GM21360 (cell line): Measurements from ENCODE around the gene GPR149.
A peak's percentile ranks its signal among the peaks of the same experiment; 100 is the strongest.

ENCODE experiments used
- ATAC-seq: cut with Tn5 transposase; IDR thresholded peaks from one replicate; pipeline ENCODE4 v1.9.1; 2021; ENCODE audit warnings: mild to moderate bottlenecking, moderate library complexity; ENCODE audit not compliant: unreplicated experiment

Gene GPR149

GRCh38 chr3:154349223-154349622 is 80.8 kb downstream of the GPR149 start:
- ATAC-seq = no peak

- ATAC-seq = no peak
These were observed 84.4 kb downstream of the GPR149 start for GRCh38 chr3:154345422-154346122.

DNA sequence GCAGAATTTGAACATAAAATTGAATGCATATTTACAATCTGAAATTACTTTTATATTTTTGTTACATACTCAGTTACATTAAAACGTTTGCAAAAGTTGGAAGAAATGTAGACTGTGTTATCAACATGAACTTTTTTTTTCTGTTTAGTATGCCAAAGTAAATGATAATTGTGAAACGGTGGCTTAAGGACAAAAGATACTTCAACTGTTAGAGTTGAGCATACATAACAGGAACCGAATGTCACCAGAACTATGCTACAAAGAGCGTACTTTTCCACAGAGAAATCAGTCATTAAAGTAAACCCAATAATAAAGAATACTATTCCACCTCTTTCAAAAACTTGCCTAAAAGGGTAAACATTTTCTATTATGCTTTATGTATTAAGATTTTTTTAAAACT is 91.4 kb downstream of the GPR149 start:
- no peak for ATAC-seq

- no peak for ATAC-seq
These were observed 92.0 kb downstream of the GPR149 start for GRCh38 chr3:154338008-154338407.

GRCh38 chr3:154334973-154335420 is 95.0 kb downstream of the GPR149 start:
- no peak for ATAC-seq

DNA sequence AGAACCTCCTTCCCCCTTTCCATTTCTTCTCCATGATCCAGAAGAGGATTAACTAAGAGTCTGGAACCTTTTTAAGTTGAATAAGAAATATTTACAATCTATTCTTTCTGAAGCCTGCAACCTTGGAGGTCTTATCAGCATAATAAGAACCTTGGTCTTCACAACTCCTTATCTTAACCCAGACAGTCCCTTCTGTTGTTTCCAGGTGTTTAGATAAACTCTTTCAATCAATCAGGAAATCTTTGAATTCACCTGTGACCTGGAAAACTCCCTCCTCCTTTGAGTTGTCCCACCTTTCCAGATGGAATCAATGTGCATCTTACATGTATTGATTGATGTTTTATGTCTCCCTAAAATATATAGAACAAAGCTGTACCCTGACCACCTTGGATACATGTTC is 102.1 kb downstream of the GPR149 start:
- no peak for ATAC-seq

DNA sequence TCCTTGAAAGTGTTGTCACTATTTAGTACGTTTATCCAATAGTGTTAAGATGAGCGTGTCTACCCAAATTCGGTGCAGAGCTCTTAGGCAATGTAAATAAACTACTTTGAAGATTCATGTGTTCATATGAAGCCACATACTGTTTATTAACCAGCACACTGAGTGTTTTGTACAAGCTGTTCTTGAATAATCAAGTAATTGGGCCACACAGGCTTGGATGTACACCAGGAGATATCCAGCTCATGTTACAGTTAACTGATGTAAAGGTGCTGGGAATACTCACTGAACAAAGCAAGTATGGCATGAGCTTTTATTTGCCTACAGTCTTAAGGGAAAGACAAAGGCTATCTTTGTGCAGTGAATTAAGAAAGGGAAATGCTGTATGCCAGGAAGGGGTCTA is 105.1 kb downstream of the GPR149 start:
- ATAC-seq = no peak

DNA sequence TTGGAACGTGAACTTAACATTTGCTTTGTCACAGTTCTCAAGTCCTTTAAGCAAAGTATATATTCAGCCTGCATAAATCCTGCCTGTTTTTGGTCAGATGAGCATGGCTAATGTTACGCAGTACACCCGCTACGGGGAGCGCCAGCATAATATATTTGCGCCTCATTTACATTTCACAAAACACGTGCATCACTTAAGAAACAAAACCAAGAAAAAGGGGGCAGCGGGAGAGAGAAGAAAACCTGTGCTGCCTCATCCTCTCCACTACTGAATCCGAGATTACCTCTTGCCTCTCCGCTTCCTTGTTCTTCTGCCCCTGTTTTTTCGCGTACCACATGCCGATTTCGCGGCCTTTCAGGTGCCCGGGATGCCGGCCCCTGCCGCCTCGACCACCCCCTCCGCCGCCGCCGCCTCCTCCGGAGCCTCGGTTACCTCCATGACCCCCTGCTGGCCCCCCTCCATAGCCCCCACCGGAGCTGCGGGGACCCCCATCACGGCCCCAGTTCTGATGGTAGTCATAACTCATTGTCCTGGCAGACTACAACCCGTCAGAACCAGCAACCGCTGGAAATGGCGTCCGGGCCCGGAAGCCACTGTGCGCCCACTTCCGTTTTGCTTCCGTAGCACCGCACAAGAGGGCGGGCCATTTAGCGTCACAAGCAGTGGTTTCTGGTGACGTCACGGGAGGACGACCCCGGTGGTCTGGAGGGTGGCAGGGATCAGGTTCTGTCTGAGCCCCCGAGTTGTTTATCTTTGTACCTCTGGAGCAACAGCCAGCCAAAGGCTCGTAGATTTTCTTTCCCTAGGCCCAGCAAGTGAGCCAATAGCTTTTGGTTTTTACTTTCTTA is 105.9 kb downstream of the GPR149 start, which contains the start of gene DHX36:
DHX36 (minus strand) TSS at position 597 of the 848 bp plus-strand sequence; CDS start at position 526, 71 bp downstream.
- peak; percentile 96 for ATAC-seq

GRCh38 chr3:154316974-154317767 is 112.8 kb downstream of the GPR149 start:
- no peak for ATAC-seq

DNA sequence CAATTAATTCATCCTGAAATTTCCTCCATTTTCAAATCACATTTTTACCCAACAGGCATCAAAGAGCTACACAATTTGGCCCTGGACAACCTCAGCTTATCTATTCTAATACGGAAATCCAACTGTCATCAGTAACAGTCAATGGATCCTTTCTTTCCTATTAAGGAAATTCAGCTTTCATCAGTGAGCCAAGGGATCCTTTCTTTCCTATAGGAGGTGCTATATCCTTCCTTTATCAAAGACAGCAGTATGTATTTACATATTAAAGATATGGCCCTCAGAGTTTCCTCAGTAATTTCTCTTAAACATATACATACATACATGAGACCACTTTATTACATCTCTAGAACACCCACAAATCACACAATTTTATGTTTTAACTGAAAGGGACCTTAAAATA is 115.8 kb downstream of the GPR149 start:
- no peak for ATAC-seq

GRCh38 chr3:154310840-154311239 is 119.2 kb downstream of the GPR149 start:
- ATAC-seq = no peak

- ATAC-seq = no peak
These were observed 122.6 kb downstream of the GPR149 start for GRCh38 chr3:154307363-154307762.

DNA sequence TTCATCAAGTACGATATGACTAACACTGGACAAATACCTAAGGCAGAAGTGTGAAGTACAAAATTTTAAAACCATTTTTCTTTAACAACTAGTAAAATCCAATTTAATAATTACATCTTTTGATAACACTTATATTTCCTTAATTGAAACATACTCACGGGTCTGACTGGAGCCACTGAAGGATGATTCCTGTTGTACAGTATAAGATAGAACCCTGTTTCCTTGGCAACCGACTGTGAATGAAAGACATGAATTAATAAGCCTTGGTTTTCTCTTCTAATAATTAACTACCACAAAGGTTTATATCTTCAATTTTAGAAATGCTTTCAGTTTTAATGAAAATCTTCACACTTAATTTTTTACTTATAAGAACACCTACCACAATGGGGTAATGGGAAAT is 125.1 kb downstream of the GPR149 start:
- ATAC-seq = no peak

DNA sequence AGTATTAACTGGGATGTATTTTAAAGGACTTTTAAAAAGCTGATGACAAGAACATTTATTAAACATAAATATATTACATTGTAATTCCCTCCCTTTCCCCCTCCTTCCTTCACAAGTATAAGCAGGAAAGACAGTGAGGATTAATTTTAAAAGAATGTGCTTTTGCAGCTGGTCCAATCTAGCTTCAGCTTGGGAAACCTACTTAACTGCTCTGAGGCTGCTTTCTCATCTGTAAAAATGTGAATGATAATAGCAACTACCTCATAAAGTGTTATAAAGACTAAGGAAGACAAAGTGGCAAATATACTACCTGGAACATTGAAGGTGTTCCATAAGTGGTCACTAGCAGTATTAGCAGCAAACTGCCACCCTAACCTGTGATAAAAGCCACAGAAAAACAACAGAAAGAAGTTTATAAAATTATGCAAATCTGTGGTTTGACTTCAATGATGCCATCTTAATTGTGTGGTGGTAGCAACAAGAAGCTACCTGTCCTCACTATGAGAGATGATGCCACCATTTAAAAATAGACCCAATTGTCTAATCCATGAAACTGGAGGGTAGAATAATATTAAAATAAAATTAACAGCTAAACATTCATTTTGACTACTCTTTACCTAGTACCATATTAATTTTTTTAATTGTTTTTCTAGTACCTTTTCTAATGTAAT is 125.7 kb downstream of the GPR149 start:
- ATAC-seq = no peak

- no peak for ATAC-seq
These were observed 128.4 kb downstream of the GPR149 start for GRCh38 chr3:154301561-154301960.

GRCh38 chr3:154294016-154294415 is 136.0 kb downstream of the GPR149 start:
- no peak for ATAC-seq

- no peak for ATAC-seq
These were observed 139.8 kb downstream of the GPR149 start for GRCh38 chr3:154290187-154290586.
